Effector memory CD4-positive, alpha-beta T cell (primary cell): ENCODE results near the gene DNAH17.

ENCODE experiments used
- DNase-seq, 3 donors: peaks; one replicate each; pipeline ENCODE4 v3.0.0-alpha.2; 2020
- H3K27ac ChIP-seq: 2 replicates; pipeline ENCODE4 v1.7.0; 2013; ENCODE audit warnings: mild to moderate bottlenecking, low read length, moderate library complexity; ENCODE audit not compliant: insufficient read depth, poor library complexity, severe bottlenecking
- H3K27me3 ChIP-seq: replicated peaks from 2 replicates; pipeline ENCODE4 v1.7.0; 2013; ENCODE audit warnings: mild to moderate bottlenecking, low read length; ENCODE audit not compliant: insufficient read depth, control insufficient read depth, poor library complexity, severe bottlenecking
- H3K36me3 ChIP-seq: 2 replicates; pipeline ENCODE4 v1.7.0; 2013; ENCODE audit warnings: mild to moderate bottlenecking, low read length, moderate library complexity; ENCODE audit not compliant: control insufficient read depth, insufficient read depth
- H3K4me1 ChIP-seq: 2 replicates; pipeline ENCODE4 v1.7.0; 2013; ENCODE audit warnings: low read length, mild to moderate bottlenecking; ENCODE audit not compliant: control insufficient read depth, insufficient read depth, poor library complexity, severe bottlenecking
- H3K4me3 ChIP-seq: 2 replicates; pipeline ENCODE4 v1.7.0; 2013; ENCODE audit warnings: low read length, low read depth, mild to moderate bottlenecking; ENCODE audit not compliant: insufficient read depth, poor library complexity, severe bottlenecking
- H3K9me3 ChIP-seq: 2 replicates; pipeline ENCODE4 v1.7.0; 2013; ENCODE audit warnings: mild to moderate bottlenecking, low read length, moderate library complexity; ENCODE audit not compliant: control insufficient read depth

Gene DNAH17

DNA sequence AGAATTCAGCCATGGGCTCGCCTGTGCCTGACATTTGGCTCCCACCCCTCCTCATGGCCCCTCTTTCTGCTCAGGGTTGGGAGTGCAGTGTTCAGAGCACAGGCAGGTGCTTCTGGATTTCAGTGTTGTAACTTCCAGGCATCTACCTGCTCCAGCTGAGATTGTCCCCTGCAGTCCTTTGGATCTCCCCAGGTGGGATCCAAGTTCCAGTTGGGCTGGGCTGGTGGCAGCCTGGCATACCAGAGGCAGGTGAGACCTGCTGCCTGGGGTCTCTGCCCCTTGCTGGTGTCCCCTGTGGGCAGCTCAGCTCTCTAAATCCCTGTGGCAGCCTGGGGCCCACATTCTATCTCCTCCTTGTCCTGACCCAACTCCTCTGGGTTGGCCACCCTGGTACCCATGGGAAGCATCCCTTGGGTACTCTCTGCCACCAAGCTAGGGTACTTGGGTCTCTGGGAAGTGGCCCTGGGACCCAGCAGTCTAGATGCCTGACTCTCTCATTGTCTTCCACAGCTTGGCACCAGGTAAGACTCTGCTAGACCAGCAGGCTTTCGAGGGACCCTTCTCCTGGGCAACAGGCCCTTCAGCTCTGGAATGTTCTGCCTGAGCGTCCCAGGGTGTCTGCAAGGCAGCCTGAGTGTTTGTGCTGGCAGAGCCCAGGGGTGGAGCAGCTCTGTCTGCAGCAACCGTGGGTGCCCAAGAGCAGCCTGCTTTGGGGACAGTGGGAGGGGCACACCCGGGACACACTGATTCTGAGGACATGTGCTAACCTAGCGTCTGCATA, 42.5 kb downstream of the DNAH17 start:
- no peak for DNase-seq
- Histone ChIP-seq H3K27ac (peak overlapping the region; percentile 58), H3K9me3 (no peaks in the 10 kb centered on the region), H3K36me3 (no peaks in the 10 kb centered on the region), H3K4me3 (no peak overlapping the region), H3K27me3 (no peaks in the 10 kb centered on the region), H3K4me1 (peaks cover 25% of the 10 kb centered on the region)

DNA sequence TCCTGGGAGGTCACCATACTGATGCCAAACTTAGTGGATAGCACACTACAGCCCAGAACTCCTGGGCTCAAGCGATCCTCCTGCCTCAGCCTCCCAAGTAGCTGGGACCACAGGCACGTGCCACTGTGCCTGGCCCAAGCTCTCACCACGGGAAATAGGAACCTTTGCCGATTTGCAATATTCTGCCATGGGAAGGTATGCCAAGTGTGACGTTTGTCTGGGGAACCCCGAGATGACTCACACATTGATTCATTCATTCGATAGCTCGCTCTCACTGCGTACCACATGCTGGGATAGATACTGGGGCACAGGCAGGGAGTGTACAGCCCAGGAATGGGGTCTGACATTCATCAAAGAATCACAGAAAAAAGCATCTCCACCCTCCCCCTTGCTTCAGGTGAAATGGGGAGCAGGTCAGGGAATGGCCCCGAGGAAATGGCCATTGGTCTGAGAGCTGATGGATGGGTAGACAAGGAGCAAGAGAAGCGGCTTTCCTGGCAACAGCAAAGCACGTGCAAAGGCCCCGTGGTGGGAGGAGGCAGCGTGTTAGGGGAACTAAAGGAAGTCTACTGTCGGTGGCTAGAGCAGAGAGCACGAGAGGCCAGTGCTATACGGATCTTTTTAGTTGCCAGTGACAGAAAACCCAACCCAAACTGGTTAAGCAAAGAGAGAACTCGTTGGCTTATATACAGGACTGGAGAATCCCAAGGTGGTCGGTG, 44.1 kb downstream of the DNAH17 start:
- Histone ChIP-seq H3K4me3 (no peak overlapping the region), H3K27ac (no peak overlapping the region), H3K27me3 (no peaks in the 10 kb centered on the region), H3K9me3 (no peaks in the 10 kb centered on the region), H3K36me3 (no peaks in the 10 kb centered on the region), H3K4me1 (peaks cover 25% of the 10 kb centered on the region)
- DNase-seq, result peak in 1 of 3 donors; percentile 12

DNA sequence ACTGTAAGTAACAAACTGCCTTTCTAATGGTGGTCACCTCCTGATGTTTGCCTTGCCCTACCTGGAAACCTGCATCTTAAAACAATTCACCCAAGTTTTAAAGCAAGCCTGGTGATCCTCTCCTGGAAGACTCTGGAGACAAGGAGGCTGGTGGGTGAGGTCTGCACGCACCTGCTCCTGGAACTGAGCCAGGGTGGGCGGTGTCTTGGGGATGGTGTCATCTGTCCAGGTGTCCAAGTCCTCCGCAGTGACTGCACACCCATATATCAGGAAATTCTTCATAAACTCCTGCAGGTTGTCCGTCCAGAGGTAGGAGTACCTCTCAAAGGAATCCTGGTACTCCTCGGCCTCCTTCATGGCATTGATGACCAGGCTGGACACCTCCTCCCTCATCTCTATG, 44.9 kb downstream of the DNAH17 start:
- H3K27ac ChIP-seq, result no peak overlapping the region
- DNase-seq, result no peak
- H3K4me3 ChIP-seq, result no peak overlapping the region
- no peaks in the 10 kb centered on the region for H3K9me3 ChIP-seq
- H3K36me3 ChIP-seq, result no peaks in the 10 kb centered on the region
- no peaks in the 10 kb centered on the region for H3K27me3 ChIP-seq
- peaks cover 25% of the 10 kb centered on the region for H3K4me1 ChIP-seq

DNA sequence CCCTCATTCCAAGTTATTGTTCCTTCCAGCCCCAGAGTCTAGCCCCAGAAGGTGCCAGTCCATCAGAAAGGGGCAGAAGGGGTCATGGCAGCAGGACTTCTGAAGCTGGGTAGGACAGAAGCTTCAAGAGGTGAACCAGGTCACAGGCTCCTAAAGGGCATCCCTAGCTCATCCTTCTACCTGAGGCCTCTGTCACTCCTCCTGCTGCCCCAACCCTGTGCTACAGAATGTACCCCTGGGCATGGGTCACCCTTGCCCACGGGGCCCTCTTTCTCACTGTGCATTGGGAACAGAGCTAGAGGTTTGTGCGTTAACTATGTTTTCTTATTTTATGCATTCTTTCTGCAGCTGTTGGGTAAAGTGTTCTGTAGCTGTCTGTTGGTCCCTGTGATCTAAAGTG, 46.5 kb downstream of the DNAH17 start:
- Histone ChIP-seq H3K27ac (no peak overlapping the region), H3K4me1 (peaks cover 16% of the 10 kb centered on the region), H3K4me3 (no peak overlapping the region), H3K27me3 (no peaks in the 10 kb centered on the region), H3K36me3 (no peaks in the 10 kb centered on the region), H3K9me3 (no peaks in the 10 kb centered on the region)
- DNase-seq, result no peak

DNA sequence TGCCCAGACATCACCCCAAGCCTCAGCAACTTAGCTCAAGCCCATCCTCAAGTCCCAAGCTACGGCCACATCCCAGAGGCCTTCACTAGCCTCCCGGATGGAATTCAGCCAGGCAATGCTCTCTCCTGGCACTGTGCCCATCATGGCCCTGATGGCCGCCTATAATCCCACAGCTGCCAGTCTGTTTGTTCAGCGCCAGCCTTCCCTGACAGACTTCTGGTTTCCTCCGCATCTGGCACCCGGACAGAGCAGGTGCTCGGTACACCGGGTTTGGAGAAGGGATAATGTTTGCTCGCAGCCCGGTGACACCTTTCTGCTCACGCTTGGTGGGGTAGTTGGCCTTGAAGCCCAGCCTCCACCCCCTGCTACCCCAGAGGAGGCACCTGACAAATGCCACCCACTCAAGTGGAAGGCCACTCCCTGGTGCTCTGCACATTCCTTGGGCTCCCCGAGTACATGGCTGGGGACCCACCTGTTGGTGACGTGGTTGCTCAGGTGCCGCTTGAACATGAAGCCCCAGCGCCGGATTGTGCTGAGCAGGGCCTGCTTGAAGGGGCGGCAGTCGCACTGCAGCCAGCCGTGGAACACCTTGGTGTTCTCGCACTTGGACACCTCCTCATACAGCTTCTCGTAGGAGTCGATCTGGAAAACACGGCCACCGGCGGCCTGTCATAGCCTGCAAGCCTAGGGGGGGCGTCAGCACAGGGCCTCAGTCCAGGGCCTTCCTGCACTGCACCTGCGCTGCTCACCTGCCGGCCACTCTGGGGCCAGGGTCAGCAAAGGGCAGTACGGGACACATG, 47.1 kb downstream of the DNAH17 start:
- H3K4me3 ChIP-seq, result no peak overlapping the region
- no peak overlapping the region for H3K27ac ChIP-seq
- H3K27me3 ChIP-seq, result no peaks in the 10 kb centered on the region
- no peaks in the 10 kb centered on the region for H3K36me3 ChIP-seq
- no peaks in the 10 kb centered on the region for H3K9me3 ChIP-seq
- DNase-seq, result no peak
- peaks cover 10% of the 10 kb centered on the region for H3K4me1 ChIP-seq

DNA sequence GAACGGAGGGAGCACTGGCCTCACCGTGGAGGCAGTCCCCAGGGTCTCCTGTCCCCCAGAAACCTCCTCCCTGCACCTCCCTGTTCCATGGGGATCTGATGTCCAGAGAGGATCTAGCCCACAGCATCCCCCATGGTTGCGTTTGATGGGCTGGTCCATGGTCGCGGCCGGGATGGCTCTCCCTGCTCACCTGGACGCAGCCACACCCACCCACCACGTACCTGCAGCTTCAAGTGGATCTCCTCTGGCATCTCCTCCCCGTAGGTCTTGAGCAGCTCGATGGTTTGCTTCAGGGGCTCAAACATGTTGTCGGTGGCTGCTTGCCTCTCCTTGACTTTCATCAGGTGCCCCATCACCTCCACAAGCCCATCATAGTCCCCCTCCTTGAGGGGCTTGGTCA, 47.9 kb downstream of the DNAH17 start:
- Histone ChIP-seq H3K4me3 (no peak overlapping the region), H3K4me1 (peaks cover 2% of the 10 kb centered on the region), H3K9me3 (no peaks in the 10 kb centered on the region), H3K36me3 (no peaks in the 10 kb centered on the region), H3K27me3 (no peaks in the 10 kb centered on the region), H3K27ac (no peak overlapping the region)
- DNase-seq, result no peak

DNA sequence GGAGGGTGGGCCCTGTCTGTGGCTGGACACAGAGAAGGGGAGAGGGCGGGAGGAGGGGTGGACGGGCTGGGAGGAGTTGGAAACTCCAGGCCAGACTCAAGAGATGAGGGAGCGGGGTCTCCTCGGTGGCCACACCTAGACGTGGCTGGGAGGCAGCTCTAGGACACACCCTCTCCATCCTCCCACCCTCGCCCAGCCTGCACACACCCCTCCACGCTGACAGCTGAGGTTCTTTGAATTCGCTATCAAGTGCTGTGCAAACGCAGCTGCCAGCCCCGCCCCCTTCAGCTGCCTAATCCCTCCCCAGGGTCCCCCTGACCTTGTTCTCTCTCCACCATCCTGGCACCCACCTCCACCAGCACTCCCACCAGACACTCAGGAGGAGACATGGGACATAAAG, 48.7 kb downstream of the DNAH17 start:
- H3K4me3 ChIP-seq, result no peak overlapping the region
- H3K4me1 ChIP-seq, result no peaks in the 10 kb centered on the region
- H3K36me3 ChIP-seq, result no peaks in the 10 kb centered on the region
- no peak overlapping the region for H3K27ac ChIP-seq
- DNase-seq, result no peak
- no peaks in the 10 kb centered on the region for H3K9me3 ChIP-seq
- no peaks in the 10 kb centered on the region for H3K27me3 ChIP-seq

DNA sequence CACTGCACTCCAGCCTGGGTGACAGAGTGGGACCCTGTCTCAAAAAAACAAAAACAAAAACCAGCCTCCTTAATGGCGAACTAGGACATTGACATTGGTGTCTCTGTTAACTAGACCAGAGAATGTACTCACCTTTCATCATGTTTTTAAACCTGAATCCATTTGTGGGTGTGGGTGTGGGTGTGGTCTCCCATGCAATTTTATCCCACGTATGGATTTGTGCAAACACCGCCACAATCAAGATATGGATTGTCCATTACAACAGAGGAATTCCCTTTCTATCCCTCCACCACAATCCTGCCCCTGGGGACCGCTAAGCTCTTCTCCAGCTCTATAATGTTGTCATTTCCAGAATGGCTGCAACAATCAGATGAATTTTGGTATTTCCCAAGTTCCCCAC, 49.9 kb downstream of the DNAH17 start:
- DNase-seq, result no peak
- H3K4me1 ChIP-seq, result no peaks in the 10 kb centered on the region
- no peak overlapping the region for H3K4me3 ChIP-seq
- no peaks in the 10 kb centered on the region for H3K27me3 ChIP-seq
- no peaks in the 10 kb centered on the region for H3K36me3 ChIP-seq
- no peaks in the 10 kb centered on the region for H3K9me3 ChIP-seq
- no peak overlapping the region for H3K27ac ChIP-seq

DNA sequence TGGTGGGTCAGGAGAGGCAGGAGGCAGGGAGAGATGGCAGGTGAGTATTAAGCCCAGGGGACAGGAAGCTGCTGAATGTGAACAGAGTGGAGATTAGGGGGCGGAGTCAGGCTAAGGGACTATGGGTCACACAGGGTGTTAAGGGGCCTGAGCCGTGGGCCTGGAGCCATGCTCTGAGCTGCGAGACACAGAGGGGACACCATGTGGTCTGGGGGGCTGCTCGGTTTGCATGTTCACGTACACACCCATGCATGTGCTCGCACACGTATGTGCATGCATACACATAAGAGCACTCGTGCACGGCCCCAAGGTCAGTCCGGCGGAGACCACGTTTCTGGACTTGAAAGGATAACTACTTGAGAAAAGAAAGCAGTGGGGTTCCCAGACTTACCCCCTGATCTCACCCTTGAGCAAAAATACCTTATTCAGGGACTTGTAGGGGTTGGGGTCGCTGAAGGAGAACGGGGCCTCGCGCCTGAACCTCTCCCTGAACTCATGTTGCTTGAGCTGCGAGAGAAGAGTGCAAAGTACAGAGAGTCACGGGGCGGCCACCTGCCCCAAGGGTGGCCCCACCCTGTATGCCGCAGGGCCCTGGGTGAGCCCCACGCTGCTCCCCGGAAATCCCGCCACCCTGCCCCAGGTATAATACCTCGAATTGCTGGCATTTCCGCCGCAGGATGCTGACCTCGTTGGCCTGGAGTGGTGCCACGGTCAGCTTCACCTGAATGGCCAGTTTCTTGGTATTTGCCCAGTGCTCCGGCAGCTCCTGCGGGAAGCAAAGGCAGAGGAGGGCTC, 50.8 kb downstream of the DNAH17 start:
- Histone ChIP-seq H3K4me1 (no peaks in the 10 kb centered on the region), H3K27me3 (no peaks in the 10 kb centered on the region), H3K4me3 (no peak overlapping the region), H3K36me3 (no peaks in the 10 kb centered on the region), H3K27ac (no peak overlapping the region), H3K9me3 (no peaks in the 10 kb centered on the region)
- no peak for DNase-seq
